ENCODE measurements around the gene OR51B5.
A peak's percentile ranks its signal among the peaks of the same experiment; 100 is the strongest.
"Not testable (repeated sequence)": the region's sequence is repeated elsewhere in the genome, so short reads cannot be mapped to it uniquely, and the experiment has no call there.

The OR51B5 gene

DNA sequence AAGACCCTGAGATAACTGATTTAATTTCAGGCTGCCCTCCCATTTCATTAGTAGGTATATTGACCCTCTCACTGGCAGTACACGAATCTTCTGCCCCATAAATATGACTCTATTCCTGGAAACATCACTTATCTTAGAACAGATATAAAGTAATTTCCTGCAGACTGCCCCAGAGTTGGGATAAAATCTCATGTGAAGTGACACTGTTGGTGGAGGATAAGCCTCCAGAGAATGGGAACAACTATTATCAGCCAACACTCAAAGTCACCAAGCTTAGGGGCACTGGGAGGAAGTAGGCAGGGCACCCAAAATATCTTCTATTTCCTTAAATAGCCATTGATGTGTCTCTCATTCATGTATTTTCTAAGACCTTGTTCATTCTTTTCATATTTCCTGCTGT lies 8.2 kb downstream of the OR51B5 start:
- DNase-seq (ENCODE audit: low read depth) = no peak
- TF ChIP-seq CTCF (IDR thresholded peaks at IDR 0.05; ENCODE audit: insufficient read depth, low read depth, low read length, missing control alignments) = no peak
- no peak overlapping the region for H3K4me3 ChIP-seq (ENCODE audit: low read length)

GRCh38 chr11:5324197-5324596 lies 19.1 kb downstream of the OR51B5 start, which contains the start of gene OR51B2:
OR51B2 (minus strand) TSS chr11:5324297; CDS start chr11:5324297, 0 bp downstream.
- no peak within 1 kb of the TSS for H3K4me3 ChIP-seq (ENCODE audit: low read length)
- no peak for TF ChIP-seq CTCF (IDR thresholded peaks at IDR 0.05; ENCODE audit: insufficient read depth, low read depth, low read length, missing control alignments)
- no peak for DNase-seq (ENCODE audit: low read depth)

DNA sequence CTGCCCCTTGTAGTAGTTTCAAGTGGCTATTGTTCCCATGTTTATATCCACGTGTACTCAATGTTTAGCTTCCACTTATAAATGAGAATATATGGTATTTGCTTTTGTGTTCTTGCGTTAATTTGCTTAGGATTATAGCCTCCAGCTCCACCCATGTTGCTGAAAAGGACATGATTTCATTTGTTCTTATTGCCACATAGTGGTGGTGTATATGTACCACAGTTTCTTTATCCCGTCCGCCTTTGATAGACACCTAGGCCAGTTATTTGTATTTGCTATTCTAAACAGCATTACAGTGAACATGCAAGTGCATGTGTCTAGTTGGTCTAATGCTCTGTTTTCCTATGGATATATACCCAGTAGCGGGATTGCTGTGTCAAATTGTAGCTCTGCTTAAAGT lies 26.0 kb downstream of the OR51B5 start:
- DNase-seq (ENCODE audit: low read depth) = no peak
- no peak overlapping the region for H3K4me3 ChIP-seq (ENCODE audit: low read length)
- peak; percentile 3 for TF ChIP-seq CTCF (IDR thresholded peaks at IDR 0.05; ENCODE audit: insufficient read depth, low read depth, low read length, missing control alignments)

DNA sequence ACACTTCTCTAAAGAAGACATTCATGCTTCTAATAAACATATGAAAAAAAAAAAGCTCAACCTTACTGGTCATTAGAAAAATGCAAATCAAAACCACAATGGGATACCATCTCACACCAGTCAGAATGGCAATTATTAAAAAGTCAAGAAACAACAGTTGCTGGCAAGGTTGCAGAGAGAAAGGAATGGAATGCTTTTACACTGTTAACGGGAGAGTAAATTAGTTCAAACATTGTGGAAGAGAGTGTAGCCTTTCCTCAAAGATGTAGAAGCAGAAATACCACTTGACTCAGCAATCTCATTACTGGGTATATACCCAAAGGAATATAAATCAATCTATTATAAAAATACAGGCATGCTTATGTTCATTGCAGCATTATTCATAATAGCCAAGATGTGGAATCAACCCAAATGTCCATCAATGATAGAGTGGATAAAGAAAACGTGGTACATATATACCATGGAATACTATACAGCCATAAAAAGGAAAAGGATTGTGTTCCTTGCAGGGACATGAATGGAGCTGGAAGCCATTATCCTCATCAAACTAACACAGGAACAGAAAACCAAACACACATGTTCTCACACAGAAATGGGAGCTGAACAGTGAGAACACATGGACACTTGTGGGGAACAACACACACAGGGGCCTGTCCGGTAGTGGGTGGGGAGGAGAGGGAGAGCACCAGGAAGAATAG lies 29.8 kb downstream of the OR51B5 start:
- not testable (repeated sequence) for DNase-seq (ENCODE audit: low read depth); H3K4me3 ChIP-seq (ENCODE audit: low read length)

DNA sequence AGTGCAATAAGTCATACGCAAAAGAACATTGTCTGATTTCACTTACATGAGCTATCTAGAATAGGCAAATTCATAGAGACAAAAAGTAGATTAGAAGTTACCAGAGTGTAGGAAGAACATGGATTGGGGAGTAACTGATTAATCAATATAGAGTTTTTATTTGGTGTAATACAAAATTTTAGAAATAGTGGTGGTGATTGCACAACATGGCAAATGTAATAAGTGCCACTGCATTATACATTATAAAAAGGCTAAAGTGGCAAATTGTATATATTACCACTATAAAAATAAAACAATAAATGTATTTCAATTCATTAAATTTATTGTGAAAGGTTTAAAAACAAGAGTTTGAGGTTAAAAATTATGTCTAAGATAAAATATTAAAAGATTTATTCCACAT lies 32.9 kb downstream of the OR51B5 start:
- DNase-seq (ENCODE audit: low read depth) = no peak
- no peak overlapping the region for H3K4me3 ChIP-seq (ENCODE audit: low read length)
- TF ChIP-seq CTCF (IDR thresholded peaks at IDR 0.05; ENCODE audit: insufficient read depth, low read depth, low read length, missing control alignments) = no peak

DNA sequence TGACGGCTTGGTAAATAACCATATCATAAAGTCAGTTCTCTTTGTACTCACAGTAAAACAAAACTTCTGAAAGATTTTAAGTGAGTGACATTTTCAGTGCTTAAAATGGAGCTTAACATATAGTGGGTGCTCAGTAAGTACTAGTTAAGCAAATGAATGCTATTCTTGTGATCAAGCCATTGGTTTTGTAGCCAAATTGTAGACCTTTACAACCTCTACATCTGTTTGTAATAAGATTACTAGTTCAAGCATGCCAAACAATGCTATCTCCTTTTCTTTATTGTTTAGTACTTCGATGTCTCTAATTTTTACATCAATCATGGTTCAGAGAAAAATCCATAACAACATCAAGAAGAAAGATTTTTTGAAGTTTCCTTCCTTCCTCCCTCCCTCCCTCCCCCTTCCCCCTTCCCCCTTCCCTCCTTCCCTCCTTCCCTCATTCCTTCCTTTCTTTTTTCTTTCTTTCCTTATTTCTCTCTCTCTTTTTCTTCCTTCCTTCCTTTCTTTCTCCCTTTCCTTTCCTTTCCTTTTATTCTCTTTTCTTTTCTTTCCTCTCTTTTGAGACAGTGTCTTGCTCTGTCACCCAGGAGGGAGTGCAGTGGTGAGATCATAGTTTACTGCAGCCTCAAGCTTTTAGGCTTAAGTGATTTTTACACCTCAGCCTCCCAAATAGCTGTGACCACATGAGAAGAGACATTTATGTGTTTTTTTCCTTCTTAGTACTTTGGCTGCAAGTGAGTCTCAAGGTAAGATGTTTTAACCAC lies 35.9 kb downstream of the OR51B5 start:
- TF ChIP-seq CTCF (IDR thresholded peaks at IDR 0.05; ENCODE audit: insufficient read depth, low read depth, low read length, missing control alignments) = no peak
- no peak for DNase-seq (ENCODE audit: low read depth)
- no peak overlapping the region for H3K4me3 ChIP-seq (ENCODE audit: low read length)

GRCh38 chr11:5304046-5304445 lies 39.3 kb downstream of the OR51B5 start:
- no peak for TF ChIP-seq CTCF (IDR thresholded peaks at IDR 0.05; ENCODE audit: insufficient read depth, low read depth, low read length, missing control alignments)
- no peak overlapping the region for H3K4me3 ChIP-seq (ENCODE audit: low read length)
- no peak for DNase-seq (ENCODE audit: low read depth)
